SK-N-SH treated with all-trans-retinoic acid at 6 μM for 48 hours (cell line): ENCODE measurements around the gene PARL.

ENCODE experiments used
- ATAC-seq: fragments of 200-7000 bp; cut with Tn5 transposase; 3 replicates; pipeline ENCODE4 v1.9.1; 2020; ENCODE audit warnings: mild to moderate bottlenecking, moderate library complexity
- ARNTL ChIP-seq: fragments of 450-650 bp; formaldehyde crosslinking; IDR thresholded peaks from 2 replicates; pipeline ENCODE4 v1.5.0; 2020; ENCODE audit warnings: low read depth, mild to moderate bottlenecking, moderate library complexity, borderline replicate concordance
- BACH2 ChIP-seq: fragments of 250-450 bp; sonication (Bioruptor Pico); IDR thresholded peaks from 2 replicates; pipeline ENCODE4 v1.9.0; 2021; ENCODE audit warnings: mild to moderate bottlenecking, borderline replicate concordance
- CSDC2 ChIP-seq: fragments of 250-450 bp; sonication (Bioruptor Pico); IDR thresholded peaks from 2 replicates; pipeline ENCODE4 v1.5.0; 2020; ENCODE audit warnings: mild to moderate bottlenecking, moderate library complexity
- CSRNP3 ChIP-seq: fragments of 250-450 bp; sonication (Bioruptor Pico); IDR thresholded peaks from 2 replicates; pipeline ENCODE4 v1.5.1; 2021; ENCODE audit warnings: mild to moderate bottlenecking, moderate library complexity
- ESRRG ChIP-seq: fragments of 250-450 bp; sonication (Bioruptor Pico); IDR thresholded peaks from 2 replicates; pipeline ENCODE4 v1.6.1; 2021; ENCODE audit warnings: mild to moderate bottlenecking
- GLIS3 ChIP-seq: fragments of 250-450 bp; sonication (Bioruptor Pico); IDR thresholded peaks from 2 replicates; pipeline ENCODE4 v1.5.0; 2020; ENCODE audit warnings: mild to moderate bottlenecking, moderate library complexity
- ISL1 ChIP-seq: fragments of 250-450 bp; sonication (Bioruptor Pico); IDR thresholded peaks from 2 replicates; pipeline ENCODE4 v2.1.2; 2022; ENCODE audit warnings: mild to moderate bottlenecking, moderate library complexity
- OSR1 ChIP-seq: fragments of 250-450 bp; sonication (Bioruptor Pico); IDR thresholded peaks from 2 replicates; pipeline ENCODE4 v1.8.0; 2022; ENCODE audit warnings: moderate library complexity, mild to moderate bottlenecking, inconsistent platforms
- PATZ1 ChIP-seq: fragments of 250-450 bp; sonication (Bioruptor Pico); IDR thresholded peaks from 2 replicates; pipeline ENCODE4 v1.8.0; 2020; ENCODE audit warnings: mild to moderate bottlenecking, moderate library complexity, borderline replicate concordance
- POU6F1 ChIP-seq: fragments of 250-450 bp; sonication (Bioruptor Pico); IDR thresholded peaks from 2 replicates; pipeline ENCODE4 v1.8.0; 2021; ENCODE audit warnings: low read depth, mild to moderate bottlenecking, moderate library complexity, borderline replicate concordance
- PPARA ChIP-seq: fragments of 250-450 bp; sonication (Bioruptor Pico); IDR thresholded peaks from 2 replicates; pipeline ENCODE4 v1.5.0; 2020; ENCODE audit warnings: mild to moderate bottlenecking, borderline replicate concordance
- RARB ChIP-seq: fragments of 250-450 bp; sonication (Bioruptor Pico); IDR thresholded peaks from 2 replicates; pipeline ENCODE4 v1.8.0; 2021; ENCODE audit warnings: mild to moderate bottlenecking, moderate library complexity
- SNAI2 ChIP-seq: fragments of 250-450 bp; sonication (Bioruptor Pico); IDR thresholded peaks from 2 replicates; pipeline ENCODE4 v1.5.0; 2020; ENCODE audit warnings: mild to moderate bottlenecking, moderate library complexity
- TCF4 ChIP-seq: fragments of 250-450 bp; sonication (Bioruptor Pico); IDR thresholded peaks from 2 replicates; pipeline ENCODE4 v1.8.0; 2021; ENCODE audit warnings: mild to moderate bottlenecking, moderate library complexity, borderline replicate concordance
- TOX ChIP-seq: fragments of 250-450 bp; sonication (Bioruptor Pico); IDR thresholded peaks from 2 replicates; pipeline ENCODE4 v1.8.0; 2021; ENCODE audit warnings: mild to moderate bottlenecking, moderate library complexity, borderline replicate concordance
- TSHZ2 ChIP-seq: fragments of 250-450 bp; sonication (Bioruptor Pico); IDR thresholded peaks from 2 replicates; pipeline ENCODE4 v1.5.0; 2020; ENCODE audit warnings: mild to moderate bottlenecking, moderate library complexity
- ZC3H10 ChIP-seq: fragments of 250-450 bp; sonication (Bioruptor Pico); IDR thresholded peaks from 2 replicates; pipeline ENCODE4 v1.5.1; 2021; ENCODE audit warnings: mild to moderate bottlenecking, moderate library complexity
- ZFP3 ChIP-seq: fragments of 250-450 bp; sonication (Bioruptor Pico); IDR thresholded peaks from 2 replicates; pipeline ENCODE4 v1.5.0; 2020; ENCODE audit warnings: mild to moderate bottlenecking, moderate library complexity
- ZFP30 ChIP-seq: fragments of 450-650 bp; formaldehyde crosslinking; IDR thresholded peaks from 2 replicates; pipeline ENCODE4 v1.5.0; 2022; ENCODE audit warnings: mild to moderate bottlenecking, moderate library complexity
- ZNF565 ChIP-seq: fragments of 450-650 bp; formaldehyde crosslinking; conservative IDR thresholded peaks from 2 replicates; pipeline ENCODE4 v1.5.0; 2020; ENCODE audit warnings: low read depth, mild to moderate bottlenecking, moderate library complexity
- ZNF70 ChIP-seq: fragments of 450-650 bp; formaldehyde crosslinking; IDR thresholded peaks from 2 replicates; pipeline ENCODE4 v1.5.0; 2020; ENCODE audit warnings: mild to moderate bottlenecking, moderate library complexity
- ZNF8 ChIP-seq: fragments of 450-650 bp; formaldehyde crosslinking; IDR thresholded peaks from 2 replicates; pipeline ENCODE4 v1.5.0; 2020; ENCODE audit warnings: mild to moderate bottlenecking, moderate library complexity
- TF ChIP-seq, protein P1 (sequence below): fragments of 250-450 bp; sonication (Bioruptor Pico); IDR thresholded peaks from 2 replicates; pipeline ENCODE4 v1.5.1; 2020; ENCODE audit warnings: low read depth, mild to moderate bottlenecking, moderate library complexity

Gene PARL

GRCh38 chr3:183883291-183884096, 1.2 kb downstream of the PARL start:
- no peak for ATAC-seq
- no peak for TF ChIP-seq ZC3H10 (CRISPR knock-in tag)
- no peak for TF ChIP-seq ZNF70 (CRISPR knock-in tag)
- no peak for TF ChIP-seq PPARA (CRISPR knock-in tag)
- TF ChIP-seq ZNF8 (CRISPR knock-in tag) = no peak
- TF ChIP-seq ESRRG (CRISPR knock-in tag) = no peak
- TF ChIP-seq RARB = no peak
- no peak for TF ChIP-seq SNAI2 (CRISPR knock-in tag)
- no peak for TF ChIP-seq PATZ1 (CRISPR knock-in tag)
- no peak for TF ChIP-seq POU6F1
- no peak for TF ChIP-seq TOX
- TF ChIP-seq BACH2 (CRISPR knock-in tag) = no peak
- TF ChIP-seq, protein P1, sequence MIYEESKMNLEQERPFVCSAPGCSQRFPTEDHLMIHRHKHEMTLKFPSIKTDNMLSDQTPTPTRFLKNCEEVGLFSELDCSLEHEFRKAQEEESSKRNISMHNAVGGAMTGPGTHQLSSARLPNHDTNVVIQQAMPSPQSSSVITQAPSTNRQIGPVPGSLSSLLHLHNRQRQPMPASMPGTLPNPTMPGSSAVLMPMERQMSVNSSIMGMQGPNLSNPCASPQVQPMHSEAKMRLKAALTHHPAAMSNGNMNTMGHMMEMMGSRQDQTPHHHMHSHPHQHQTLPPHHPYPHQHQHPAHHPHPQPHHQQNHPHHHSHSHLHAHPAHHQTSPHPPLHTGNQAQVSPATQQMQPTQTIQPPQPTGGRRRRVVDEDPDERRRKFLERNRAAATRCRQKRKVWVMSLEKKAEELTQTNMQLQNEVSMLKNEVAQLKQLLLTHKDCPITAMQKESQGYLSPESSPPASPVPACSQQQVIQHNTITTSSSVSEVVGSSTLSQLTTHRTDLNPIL (CRISPR knock-in tag) = no peak
- TF ChIP-seq ARNTL = no peak
- TF ChIP-seq TCF4 = no peak
- no peak for TF ChIP-seq OSR1 (CRISPR knock-in tag)
- TF ChIP-seq TSHZ2 (CRISPR knock-in tag) = no peak

DNA sequence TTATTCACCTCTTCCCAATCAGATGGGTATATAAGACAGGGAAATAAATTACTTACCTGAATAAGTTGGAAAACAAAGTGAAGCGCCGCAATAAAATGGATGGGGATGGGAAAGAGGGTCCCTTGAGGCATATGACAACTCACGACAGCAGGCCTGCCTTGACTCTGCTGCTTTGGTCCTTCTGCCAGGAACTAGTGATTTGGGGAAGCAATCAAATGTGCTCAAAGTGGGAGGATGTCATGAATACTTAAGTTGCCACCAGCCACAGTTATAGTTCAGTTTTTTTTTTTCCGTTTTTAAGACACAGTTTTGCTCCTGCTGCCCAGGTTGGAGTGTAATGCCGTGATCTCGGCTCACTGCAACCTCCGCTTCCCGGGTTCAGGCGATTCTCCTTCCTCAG, 4.6 kb downstream of the PARL start:
- TF ChIP-seq CSDC2 (no peak), ZNF8 (CRISPR knock-in tag) (no peak), BACH2 (CRISPR knock-in tag) (no peak), PPARA (CRISPR knock-in tag) (no peak)
- no peak for ATAC-seq

GRCh38 chr3:183879243-183879642, 5.4 kb downstream of the PARL start:
- no peak for ATAC-seq
- TF ChIP-seq ZFP3 (CRISPR knock-in tag) (no peak), ZNF565 (no peak), POU6F1 (no peak), ZC3H10 (CRISPR knock-in tag) (no peak), RARB (no peak), TCF4 (no peak), ESRRG (CRISPR knock-in tag) (no peak), GLIS3 (CRISPR knock-in tag) (no peak), PATZ1 (CRISPR knock-in tag) (no peak), ARNTL (no peak), CSDC2 (no peak), ZFP30 (CRISPR knock-in tag) (no peak), CSRNP3 (CRISPR knock-in tag) (no peak), PPARA (CRISPR knock-in tag) (no peak), ISL1 (CRISPR knock-in tag) (no peak)
- TF ChIP-seq, protein P1 (CRISPR knock-in tag) = no peak
